ENCODE results near the gene SPEG.
A peak's percentile ranks its signal among the peaks of the same experiment; 100 is the strongest.

SPEG gene

GRCh38 chr2:219530048-219530963, 95.7 kb downstream of the SPEG start:
- DNase-seq (ENCODE audit: low read depth in 2 of 2) = peak; percentile 67 to 68

- DNase-seq (ENCODE audit: low read depth in 2 of 2) = no peak
These were observed 97.2 kb downstream of the SPEG start for GRCh38 chr2:219531639-219532377.

- no peak for DNase-seq (ENCODE audit: low read depth in 2 of 2)
These were observed 97.7 kb downstream of the SPEG start for GRCh38 chr2:219532378-219532649.

- no peak for DNase-seq (ENCODE audit: low read depth in 2 of 2)
These were observed 99.5 kb downstream of the SPEG start for GRCh38 chr2:219533930-219534661.

- DNase-seq (ENCODE audit: low read depth in 2 of 2) = no peak
These were observed 101.8 kb downstream of the SPEG start for GRCh38 chr2:219536425-219536824.

- no peak for DNase-seq (ENCODE audit: low read depth in 2 of 2)
These were observed 102.3 kb downstream of the SPEG start for GRCh38 chr2:219536967-219537366.

GRCh38 chr2:219537657-219538488, 103.2 kb downstream of the SPEG start:
- DNase-seq (ENCODE audit: low read depth in 2 of 2) = no peak

- DNase-seq (ENCODE audit: low read depth in 2 of 2) = no peak
These were observed 103.9 kb downstream of the SPEG start for GRCh38 chr2:219538504-219538951.

- DNase-seq (ENCODE audit: low read depth in 2 of 2) = no peak
These were observed 104.5 kb downstream of the SPEG start for GRCh38 chr2:219538956-219539788.

GRCh38 chr2:219539926-219540678, 105.5 kb downstream of the SPEG start:
- no peak for DNase-seq (ENCODE audit: low read depth in 2 of 2)

GRCh38 chr2:219540784-219541504, 106.3 kb downstream of the SPEG start:
- no peak for DNase-seq (ENCODE audit: low read depth in 2 of 2)

- DNase-seq (ENCODE audit: low read depth in 2 of 2) = peak; percentile 71 to 77
These were observed 107.1 kb downstream of the SPEG start for GRCh38 chr2:219541611-219542180.

- DNase-seq (ENCODE audit: low read depth in 2 of 2) = no peak
These were observed 108.4 kb downstream of the SPEG start for GRCh38 chr2:219542931-219543595.

- DNase-seq (ENCODE audit: low read depth in 2 of 2) = peak; percentile 91 to 93
These were observed 109.1 kb downstream of the SPEG start, which contains the start of the genes CHPF and TMEM198 for GRCh38 chr2:219543596-219544358. Gene CHPF, minus strand, starts transcription at chr2:219543809. Its CDS starts 271 bp downstream, at chr2:219543538. Gene TMEM198, plus strand, starts transcription at chr2:219544028. Its CDS starts 700 bp downstream, at chr2:219544728.

- no peak for DNase-seq (ENCODE audit: low read depth in 2 of 2)
These were observed 109.9 kb downstream of the SPEG start for GRCh38 chr2:219544567-219544966.

- no peak for DNase-seq (ENCODE audit: low read depth in 2 of 2)
These were observed 110.8 kb downstream of the SPEG start for GRCh38 chr2:219545295-219545942.

GRCh38 chr2:219545943-219546352, 111.3 kb downstream of the SPEG start:
- DNase-seq (ENCODE audit: low read depth in 2 of 2) = no peak
